Ishikawa (cell line): Measurements from ENCODE around the gene GPC1.

ENCODE experiments used
- CEBPB ChIP-seq: IDR thresholded peaks from 2 replicates; pipeline ENCODE4 v1.6.1; 2012
- FOXM1 ChIP-seq: IDR thresholded peaks from 2 replicates; pipeline ENCODE4 v1.6.1; 2012; ENCODE audit warnings: low read depth, borderline replicate concordance
- REST ChIP-seq: IDR thresholded peaks from 2 replicates; pipeline ENCODE4 v1.6.1; 2012; ENCODE audit warnings: low read depth, mild to moderate bottlenecking
- TAF1 ChIP-seq: IDR thresholded peaks from 2 replicates; pipeline ENCODE4 v1.6.1; 2012; ENCODE audit warnings: low read depth, mild to moderate bottlenecking
- YY1 ChIP-seq: IDR thresholded peaks from 2 replicates; pipeline ENCODE4 v1.6.1; 2012; ENCODE audit warnings: low read depth
- TF ChIP-seq, protein P1 (sequence below): IDR thresholded peaks from 2 replicates; pipeline ENCODE4 v1.6.1; 2012
- TF ChIP-seq, protein P2 (sequence below): IDR thresholded peaks from 2 replicates; pipeline ENCODE4 v1.6.1; 2012

GRCh38 chr2:240425236-240425615 is 10.2 kb upstream of the GPC1 start:
- TF ChIP-seq FOXM1, result no peak
- no peak for TF ChIP-seq REST
- no peak for TF ChIP-seq YY1
- no peak for TF ChIP-seq TAF1
- TF ChIP-seq, protein P1, sequence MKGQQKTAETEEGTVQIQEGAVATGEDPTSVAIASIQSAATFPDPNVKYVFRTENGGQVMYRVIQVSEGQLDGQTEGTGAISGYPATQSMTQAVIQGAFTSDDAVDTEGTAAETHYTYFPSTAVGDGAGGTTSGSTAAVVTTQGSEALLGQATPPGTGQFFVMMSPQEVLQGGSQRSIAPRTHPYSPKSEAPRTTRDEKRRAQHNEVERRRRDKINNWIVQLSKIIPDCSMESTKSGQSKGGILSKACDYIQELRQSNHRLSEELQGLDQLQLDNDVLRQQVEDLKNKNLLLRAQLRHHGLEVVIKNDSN, result no peak
- no peak for TF ChIP-seq CEBPB
- TF ChIP-seq, protein P2, sequence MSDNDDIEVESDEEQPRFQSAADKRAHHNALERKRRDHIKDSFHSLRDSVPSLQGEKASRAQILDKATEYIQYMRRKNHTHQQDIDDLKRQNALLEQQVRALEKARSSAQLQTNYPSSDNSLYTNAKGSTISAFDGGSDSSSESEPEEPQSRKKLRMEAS, result no peak
